ENCODE measurements around the gene DNAH6.
"Not testable (repeated sequence)": the region's sequence is repeated elsewhere in the genome, so short reads cannot be mapped to it uniquely, and the experiment has no call there.

The DNAH6 gene

GRCh38 chr2:84516234-84516986 is at the start of gene DNAH6:
DNAH6 (plus strand) TSS chr2:84516498; CDS start chr2:84517827, 1,329 bp downstream.
- DNase-seq: peak; percentile 92

GRCh38 chr2:84467389-84467788 is 48.9 kb upstream of the DNAH6 start:
- DNase-seq: no peak

- not testable (repeated sequence) for DNase-seq
These were observed 43.9 kb upstream of the DNAH6 start for GRCh38 chr2:84472423-84472822.

GRCh38 chr2:84472856-84473565 is 43.3 kb upstream of the DNAH6 start:
- no peak for DNase-seq

- DNase-seq: no peak
These were observed 42.1 kb upstream of the DNAH6 start for GRCh38 chr2:84474176-84474575.

GRCh38 chr2:84477886-84478285 is 38.4 kb upstream of the DNAH6 start:
- DNase-seq: no peak

- DNase-seq: no peak
These were observed 37.4 kb upstream of the DNAH6 start for GRCh38 chr2:84478867-84479266.

GRCh38 chr2:84481702-84482101 is 34.6 kb upstream of the DNAH6 start:
- peak in 1 of 2 donors; percentile 14 for DNase-seq

GRCh38 chr2:84482603-84483002 is 33.7 kb upstream of the DNAH6 start:
- DNase-seq: no peak

- no peak for DNase-seq
These were observed 33.0 kb upstream of the DNAH6 start for GRCh38 chr2:84483320-84483719.

GRCh38 chr2:84486441-84487115 is 29.7 kb upstream of the DNAH6 start:
- DNase-seq: no peak

GRCh38 chr2:84487298-84487996 is 28.9 kb upstream of the DNAH6 start:
- no peak for DNase-seq

- no peak for DNase-seq
These were observed 25.0 kb upstream of the DNAH6 start for GRCh38 chr2:84491256-84491655.

- DNase-seq: no peak
These were observed 24.6 kb upstream of the DNAH6 start for GRCh38 chr2:84491741-84492140.

- DNase-seq: no peak
These were observed 23.7 kb upstream of the DNAH6 start for GRCh38 chr2:84492571-84492970.

- DNase-seq: no peak
These were observed 22.8 kb upstream of the DNAH6 start for GRCh38 chr2:84493514-84493913.

GRCh38 chr2:84494070-84494469 is 22.2 kb upstream of the DNAH6 start:
- DNase-seq: no peak

GRCh38 chr2:84495539-84496146 is 20.7 kb upstream of the DNAH6 start:
- peak; percentile 50 to 81 for DNase-seq

GRCh38 chr2:84496386-84496785 is 19.9 kb upstream of the DNAH6 start:
- DNase-seq: no peak

GRCh38 chr2:84497285-84497684 is 19.0 kb upstream of the DNAH6 start:
- DNase-seq: no peak

GRCh38 chr2:84498150-84498799 is 18.0 kb upstream of the DNAH6 start:
- DNase-seq: no peak

- DNase-seq: peak; percentile 16 to 41
These were observed 5.3 kb upstream of the DNAH6 start for GRCh38 chr2:84511024-84511423.

Data from CD4-positive, alpha-beta T cell treated with Interleukin-4 for 1 hour (primary cell).